ENCODE data around the gene CDK11B. TPM values are rescaled to one million over a fixed set of nuclear protein-coding genes. Genes with fewer than 3 reads are reported as not detected.
"Not testable (repeated sequence)": the region's sequence is repeated elsewhere in the genome, so short reads cannot be mapped to it uniquely, and the experiment has no call there.

The CDK11B gene
- total RNA-seq, 1 experiment from 2014 or later: 14.8 TPM

GRCh38 chr1:1662392-1662791, 3.6 kb upstream of the CDK11B start:
- H3K27ac ChIP-seq; H3K27me3 ChIP-seq (replicated peaks); DNase-seq (ENCODE audit: low read depth in 1 of 2, low spot score in 2 of 2); H3K4me1 ChIP-seq (replicated peaks); H3K4me3 ChIP-seq; H3K9me3 ChIP-seq (replicated peaks): not testable (repeated sequence)
- H3K36me3 ChIP-seq: peaks cover 18% of the 10 kb centered on the region

- H3K36me3 ChIP-seq: peaks cover 14% of the 10 kb centered on the region
- not testable (repeated sequence) for H3K4me1 ChIP-seq (replicated peaks); H3K4me3 ChIP-seq; H3K9me3 ChIP-seq (replicated peaks); H3K27ac ChIP-seq; H3K27me3 ChIP-seq (replicated peaks)
- peak in 1 of 2 experiments; percentile 30 for DNase-seq (ENCODE audit: low read depth in 1 of 2, low spot score in 2 of 2)
Observed at GRCh38 chr1:1648265-1648664, 10.5 kb downstream of the CDK11B start.

GRCh38 chr1:1647567-1648241, 11.1 kb downstream of the CDK11B start:
- H3K27me3 ChIP-seq (replicated peaks); H3K27ac ChIP-seq; H3K4me3 ChIP-seq; H3K4me1 ChIP-seq (replicated peaks); H3K36me3 ChIP-seq; H3K9me3 ChIP-seq (replicated peaks): not testable (repeated sequence)
- peak in 1 of 2 experiments; percentile 22 for DNase-seq (ENCODE audit: low read depth in 1 of 2, low spot score in 2 of 2)

GRCh38 chr1:1646326-1646725, 12.5 kb downstream of the CDK11B start:
- H3K9me3 ChIP-seq (replicated peaks); H3K27me3 ChIP-seq (replicated peaks); H3K27ac ChIP-seq; DNase-seq (ENCODE audit: low read depth in 1 of 2, low spot score in 2 of 2); H3K4me1 ChIP-seq (replicated peaks); H3K36me3 ChIP-seq; H3K4me3 ChIP-seq: not testable (repeated sequence)

- not testable (repeated sequence) for H3K27me3 ChIP-seq (replicated peaks); H3K27ac ChIP-seq; H3K36me3 ChIP-seq; H3K4me1 ChIP-seq (replicated peaks); H3K4me3 ChIP-seq; H3K9me3 ChIP-seq (replicated peaks)
- DNase-seq (ENCODE audit: low read depth in 1 of 2, low spot score in 2 of 2): peak in 1 of 2 experiments; percentile 28
Observed at GRCh38 chr1:1640711-1641461, 17.9 kb downstream of the CDK11B start.

GRCh38 chr1:1640081-1640480, 18.7 kb downstream of the CDK11B start:
- H3K4me3 ChIP-seq; H3K27me3 ChIP-seq (replicated peaks); H3K4me1 ChIP-seq (replicated peaks); H3K36me3 ChIP-seq; H3K9me3 ChIP-seq (replicated peaks); H3K27ac ChIP-seq: not testable (repeated sequence)
- peak in 1 of 2 experiments; percentile 35 for DNase-seq (ENCODE audit: low read depth in 1 of 2, low spot score in 2 of 2)

GRCh38 chr1:1639368-1639767, 19.4 kb downstream of the CDK11B start:
- H3K36me3 ChIP-seq; H3K27me3 ChIP-seq (replicated peaks): not testable (repeated sequence)
- DNase-seq (ENCODE audit: low read depth in 1 of 2, low spot score in 2 of 2): peak in 1 of 2 experiments; percentile 19

GRCh38 chr1:1638528-1638927, 20.3 kb downstream of the CDK11B start:
- not testable (repeated sequence) for H3K27ac ChIP-seq; H3K4me1 ChIP-seq (replicated peaks); H3K36me3 ChIP-seq; H3K4me3 ChIP-seq; H3K27me3 ChIP-seq (replicated peaks); H3K9me3 ChIP-seq (replicated peaks)
- DNase-seq (ENCODE audit: low read depth in 1 of 2, low spot score in 2 of 2): peak in 1 of 2 experiments; percentile 39

More at GRCh38 chr1:1639368-1639767, 19.4 kb downstream of the CDK11B start:
- not testable (repeated sequence) for H3K27ac ChIP-seq; H3K9me3 ChIP-seq (replicated peaks); H3K4me3 ChIP-seq; H3K4me1 ChIP-seq (replicated peaks)

GRCh38 chr1:1637479-1637875, 21.3 kb downstream of the CDK11B start:
- H3K9me3 ChIP-seq (replicated peaks); H3K27me3 ChIP-seq (replicated peaks); H3K27ac ChIP-seq; H3K36me3 ChIP-seq; H3K4me1 ChIP-seq (replicated peaks); H3K4me3 ChIP-seq: not testable (repeated sequence)
- peak in 1 of 2 experiments; percentile 37 for DNase-seq (ENCODE audit: low read depth in 1 of 2, low spot score in 2 of 2)

- H3K4me1 ChIP-seq (replicated peaks); H3K27ac ChIP-seq; H3K4me3 ChIP-seq; H3K27me3 ChIP-seq (replicated peaks); H3K9me3 ChIP-seq (replicated peaks); H3K36me3 ChIP-seq: not testable (repeated sequence)
- DNase-seq (ENCODE audit: low read depth in 1 of 2, low spot score in 2 of 2): peak in 1 of 2 experiments; percentile 38
Observed at GRCh38 chr1:1636621-1637478, 22.0 kb downstream of the CDK11B start.

- peak in 1 of 2 experiments; percentile 40 for DNase-seq (ENCODE audit: low read depth in 1 of 2, low spot score in 2 of 2)
- H3K4me1 ChIP-seq (replicated peaks); H3K27ac ChIP-seq; H3K36me3 ChIP-seq; H3K9me3 ChIP-seq (replicated peaks); H3K27me3 ChIP-seq (replicated peaks); H3K4me3 ChIP-seq: not testable (repeated sequence)
Observed at GRCh38 chr1:1634613-1635012, 24.2 kb downstream of the CDK11B start.

- H3K27me3 ChIP-seq (replicated peaks); DNase-seq (ENCODE audit: low read depth in 1 of 2, low spot score in 2 of 2); H3K9me3 ChIP-seq (replicated peaks); H3K4me3 ChIP-seq; H3K27ac ChIP-seq; H3K4me1 ChIP-seq (replicated peaks); H3K36me3 ChIP-seq: not testable (repeated sequence)
Observed at GRCh38 chr1:1633409-1633808, 25.4 kb downstream of the CDK11B start.

- Histone ChIP-seq H3K27ac (no peak within 1 kb of the TSS), H3K9me3 (replicated peaks) (no peaks in the 10 kb centered on the region), H3K4me3 (no peak within 1 kb of the TSS), H3K27me3 (replicated peaks) (no peaks in the 10 kb centered on the region), H3K36me3 (peaks cover 9% of the 10 kb centered on the region; the same call in 1 of the 2 replicates), H3K4me1 (replicated peaks) (no peaks in the 10 kb centered on the region)
- no peak for DNase-seq (ENCODE audit: low read depth in 1 of 2, low spot score in 2 of 2)
Observed at GRCh38 chr1:1631782-1632420, 26.9 kb downstream of the CDK11B start, which contains the start of gene MMP23B. MMP23B (plus strand) TSS chr1:1632173; CDS start chr1:1632219, 46 bp downstream.
